ENCODE results near the gene SNX32.

SNX32 gene

GRCh38 chr11:65810046-65810868 is 23.5 kb upstream of the SNX32 start:
- H3K9me3 ChIP-seq (ENCODE audit: control insufficient read depth, insufficient read depth, low read depth, low read length): no peaks in the 10 kb centered on the region
- no peaks in the 10 kb centered on the region for H3K36me3 ChIP-seq (ENCODE audit: control insufficient read depth in 2 of 2, insufficient read depth in 1 of 2, low read length in 2 of 2)
- H3K27ac ChIP-seq (ENCODE audit: extremely low read depth, low read depth, low read length): no peak overlapping the region
- TF ChIP-seq CTCF (tag by site-specific recombination; IDR thresholded peaks at IDR 0.05) (peak; percentile 76), ZSCAN30 (tag by site-specific recombination; IDR thresholded peaks at IDR 0.05) (no peak), OSR2 (tag by site-specific recombination; IDR thresholded peaks at IDR 0.05) (no peak), ZNF558 (tag by site-specific recombination; IDR thresholded peaks at IDR 0.05) (no peak), GFI1B (tag by site-specific recombination; IDR thresholded peaks at IDR 0.05) (no peak), HIC1 (tag by site-specific recombination; IDR thresholded peaks at IDR 0.05) (no peak), ZNF223 (tag by site-specific recombination; IDR thresholded peaks at IDR 0.05) (no peak), KLF1 (tag by site-specific recombination; IDR thresholded peaks at IDR 0.05) (no peak), ZBTB8A (tag by site-specific recombination; IDR thresholded peaks at IDR 0.05) (no peak), ZNF24 (tag by site-specific recombination; IDR thresholded peaks at IDR 0.05) (no peak), ZSCAN4 (tag by site-specific recombination; IDR thresholded peaks at IDR 0.05) (peak; percentile 84), BCL11A (tag by site-specific recombination; IDR thresholded peaks at IDR 0.05; ENCODE audit: low read depth) (no peak), ZBTB49 (tag by site-specific recombination; IDR thresholded peaks at IDR 0.05; ENCODE audit: low read depth) (no peak), ZNF513 (tag by site-specific recombination; IDR thresholded peaks at IDR 0.05) (no peak), ZNF600 (tag by site-specific recombination; IDR thresholded peaks at IDR 0.05) (no peak)
- TF ChIP-seq, protein P1, sequence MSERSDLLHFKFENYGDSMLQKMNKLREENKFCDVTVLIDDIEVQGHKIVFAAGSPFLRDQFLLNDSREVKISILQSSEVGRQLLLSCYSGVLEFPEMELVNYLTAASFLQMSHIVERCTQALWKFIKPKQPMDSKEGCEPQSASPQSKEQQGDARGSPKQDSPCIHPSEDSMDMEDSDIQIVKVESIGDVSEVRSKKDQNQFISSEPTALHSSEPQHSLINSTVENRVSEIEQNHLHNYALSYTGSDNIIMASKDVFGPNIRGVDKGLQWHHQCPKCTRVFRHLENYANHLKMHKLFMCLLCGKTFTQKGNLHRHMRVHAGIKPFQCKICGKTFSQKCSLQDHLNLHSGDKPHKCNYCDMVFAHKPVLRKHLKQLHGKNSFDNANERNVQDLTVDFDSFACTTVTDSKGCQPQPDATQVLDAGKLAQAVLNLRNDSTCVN (tag by site-specific recombination; optimal IDR thresholded peaks at IDR 0.05): peak; percentile 53
- TF ChIP-seq, protein P2, sequence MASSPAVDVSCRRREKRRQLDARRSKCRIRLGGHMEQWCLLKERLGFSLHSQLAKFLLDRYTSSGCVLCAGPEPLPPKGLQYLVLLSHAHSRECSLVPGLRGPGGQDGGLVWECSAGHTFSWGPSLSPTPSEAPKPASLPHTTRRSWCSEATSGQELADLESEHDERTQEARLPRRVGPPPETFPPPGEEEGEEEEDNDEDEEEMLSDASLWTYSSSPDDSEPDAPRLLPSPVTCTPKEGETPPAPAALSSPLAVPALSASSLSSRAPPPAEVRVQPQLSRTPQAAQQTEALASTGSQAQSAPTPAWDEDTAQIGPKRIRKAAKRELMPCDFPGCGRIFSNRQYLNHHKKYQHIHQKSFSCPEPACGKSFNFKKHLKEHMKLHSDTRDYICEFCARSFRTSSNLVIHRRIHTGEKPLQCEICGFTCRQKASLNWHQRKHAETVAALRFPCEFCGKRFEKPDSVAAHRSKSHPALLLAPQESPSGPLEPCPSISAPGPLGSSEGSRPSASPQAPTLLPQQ (tag by site-specific recombination; IDR thresholded peaks at IDR 0.05): no peak
- TF ChIP-seq, protein P3, sequence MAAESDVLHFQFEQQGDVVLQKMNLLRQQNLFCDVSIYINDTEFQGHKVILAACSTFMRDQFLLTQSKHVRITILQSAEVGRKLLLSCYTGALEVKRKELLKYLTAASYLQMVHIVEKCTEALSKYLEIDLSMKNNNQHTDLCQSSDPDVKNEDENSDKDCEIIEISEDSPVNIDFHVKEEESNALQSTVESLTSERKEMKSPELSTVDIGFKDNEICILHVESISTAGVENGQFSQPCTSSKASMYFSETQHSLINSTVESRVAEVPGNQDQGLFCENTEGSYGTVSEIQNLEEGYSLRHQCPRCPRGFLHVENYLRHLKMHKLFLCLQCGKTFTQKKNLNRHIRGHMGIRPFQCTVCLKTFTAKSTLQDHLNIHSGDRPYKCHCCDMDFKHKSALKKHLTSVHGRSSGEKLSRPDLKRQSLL (tag by site-specific recombination; IDR thresholded peaks at IDR 0.05): no peak
- TF ChIP-seq, protein P4, sequence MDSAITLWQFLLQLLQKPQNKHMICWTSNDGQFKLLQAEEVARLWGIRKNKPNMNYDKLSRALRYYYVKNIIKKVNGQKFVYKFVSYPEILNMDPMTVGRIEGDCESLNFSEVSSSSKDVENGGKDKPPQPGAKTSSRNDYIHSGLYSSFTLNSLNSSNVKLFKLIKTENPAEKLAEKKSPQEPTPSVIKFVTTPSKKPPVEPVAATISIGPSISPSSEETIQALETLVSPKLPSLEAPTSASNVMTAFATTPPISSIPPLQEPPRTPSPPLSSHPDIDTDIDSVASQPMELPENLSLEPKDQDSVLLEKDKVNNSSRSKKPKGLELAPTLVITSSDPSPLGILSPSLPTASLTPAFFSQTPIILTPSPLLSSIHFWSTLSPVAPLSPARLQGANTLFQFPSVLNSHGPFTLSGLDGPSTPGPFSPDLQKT (IDR thresholded peaks at IDR 0.05; ENCODE audit: borderline replicate concordance, low read depth, low read length): no peak
- TF ChIP-seq, protein P5, sequence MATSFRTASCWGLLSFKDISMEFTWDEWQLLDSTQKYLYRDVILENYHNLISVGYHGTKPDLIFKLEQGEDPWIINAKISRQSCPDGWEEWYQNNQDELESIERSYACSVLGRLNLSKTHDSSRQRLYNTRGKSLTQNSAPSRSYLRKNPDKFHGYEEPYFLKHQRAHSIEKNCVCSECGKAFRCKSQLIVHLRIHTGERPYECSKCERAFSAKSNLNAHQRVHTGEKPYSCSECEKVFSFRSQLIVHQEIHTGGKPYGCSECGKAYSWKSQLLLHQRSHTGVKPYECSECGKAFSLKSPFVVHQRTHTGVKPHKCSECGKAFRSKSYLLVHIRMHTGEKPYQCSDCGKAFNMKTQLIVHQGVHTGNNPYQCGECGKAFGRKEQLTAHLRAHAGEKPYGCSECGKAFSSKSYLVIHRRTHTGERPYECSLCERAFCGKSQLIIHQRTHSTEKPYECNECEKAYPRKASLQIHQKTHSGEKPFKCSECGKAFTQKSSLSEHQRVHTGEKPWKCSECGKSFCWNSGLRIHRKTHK (tag by site-specific recombination; IDR thresholded peaks at IDR 0.05): no peak
- no peaks in the 10 kb centered on the region for H3K4me1 ChIP-seq (ENCODE audit: control insufficient read depth, insufficient read depth, low read length)
- ChIA-PET POLR2A (no interaction called here), CTCF (interaction anchor here (0.6 to 3.5 kb wide), 5 partner anchors 8 to 209 kb away, joined by 3 to 30 read pairs (median 4); no protein-coding TSS in a partner anchor)
- H3K4me3 ChIP-seq (ENCODE audit: low read depth, low read length): no peak overlapping the region

All from HEK293 (cell line).